ENCODE measurements around the gene NPLOC4. TPM values are rescaled to one million over a fixed set of nuclear protein-coding genes. Genes with fewer than 3 reads are reported as not detected.

The NPLOC4 gene
- total and polyA plus RNA-seq, 2 donors (not counting 1 experiment from before 2014, with no cell fraction given) = 70.2 to 101 TPM

DNA sequence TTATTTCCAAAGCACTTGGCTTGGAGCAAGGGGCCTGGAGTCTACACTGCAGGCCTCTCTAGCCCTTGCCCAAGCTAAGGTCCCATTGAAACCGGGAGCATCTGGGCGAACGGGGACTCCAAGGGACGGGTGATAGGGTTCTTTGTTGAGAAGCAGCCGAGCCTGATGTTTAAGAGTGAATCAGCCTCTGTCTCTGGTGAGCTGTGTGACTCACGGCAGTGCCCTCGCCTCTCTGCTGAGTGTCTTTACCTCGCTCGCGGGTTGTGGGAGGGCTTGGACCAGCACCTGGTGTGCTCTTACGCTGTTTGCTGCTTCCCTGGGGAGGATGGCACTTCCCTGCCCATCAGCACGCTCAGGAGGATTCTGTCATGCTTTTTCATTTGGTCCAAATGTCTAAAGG, 48.2 kb upstream of the NPLOC4 start:
- Mint-ChIP-seq H3K27ac (no peak overlapping the region), H3K27me3 (no peaks in the 10 kb centered on the region), H3K4me3 (peak overlapping the region; percentile 91), H3K4me1 (peaks cover 33% of the 10 kb centered on the region), H3K9me3 (ENCODE audit: insufficient read depth) (no peaks in the 10 kb centered on the region)
- H3K4me2 ChIP-seq (replicated peaks; ENCODE audit: low read depth, low read length, poor library complexity, severe bottlenecking) = peak overlapping the region; percentile 90
- intact Hi-C loops (cut with micrococcal nuclease) = no loop called here
- H3K36me3 ChIP-seq (replicated peaks in 1 of 2; ENCODE audit: control extremely low read depth in 1 of 2, control insufficient read depth in 1 of 2, extremely low read depth in 1 of 2, insufficient read depth in 2 of 2, low read length in 1 of 2) = peaks cover 0 to 40% of the 10 kb centered on the region in 2 experiments
- no peak overlapping the region for H2AFZ ChIP-seq (ENCODE audit: insufficient read depth, low read depth, low read length, poor library complexity, severe bottlenecking)
- H3K4me3 ChIP-seq (ENCODE audit: control extremely low read depth in 1 of 5, extremely low read depth in 1 of 5, insufficient read depth in 1 of 5, low read depth in 2 of 5, low read length in 4 of 5) = peak overlapping the region in 4 of 5 experiments; percentile 58 to 94 (median 88)
- peaks cover 22 to 25% of the 10 kb centered on the region in 2 donors for H3K4me1 ChIP-seq (ENCODE audit: control insufficient read depth in 2 of 2, insufficient read depth in 2 of 2, low read length in 2 of 2)
- H3K9me3 ChIP-seq (ENCODE audit: control extremely low read depth in 1 of 3, control insufficient read depth in 2 of 3, insufficient read depth in 1 of 3, low read length in 2 of 3) = no peaks in the 10 kb centered on the region
- DNase-seq (no peak), ATAC-seq (ENCODE audit: low read depth) (no peak)
- TF ChIP-seq, protein P1, sequence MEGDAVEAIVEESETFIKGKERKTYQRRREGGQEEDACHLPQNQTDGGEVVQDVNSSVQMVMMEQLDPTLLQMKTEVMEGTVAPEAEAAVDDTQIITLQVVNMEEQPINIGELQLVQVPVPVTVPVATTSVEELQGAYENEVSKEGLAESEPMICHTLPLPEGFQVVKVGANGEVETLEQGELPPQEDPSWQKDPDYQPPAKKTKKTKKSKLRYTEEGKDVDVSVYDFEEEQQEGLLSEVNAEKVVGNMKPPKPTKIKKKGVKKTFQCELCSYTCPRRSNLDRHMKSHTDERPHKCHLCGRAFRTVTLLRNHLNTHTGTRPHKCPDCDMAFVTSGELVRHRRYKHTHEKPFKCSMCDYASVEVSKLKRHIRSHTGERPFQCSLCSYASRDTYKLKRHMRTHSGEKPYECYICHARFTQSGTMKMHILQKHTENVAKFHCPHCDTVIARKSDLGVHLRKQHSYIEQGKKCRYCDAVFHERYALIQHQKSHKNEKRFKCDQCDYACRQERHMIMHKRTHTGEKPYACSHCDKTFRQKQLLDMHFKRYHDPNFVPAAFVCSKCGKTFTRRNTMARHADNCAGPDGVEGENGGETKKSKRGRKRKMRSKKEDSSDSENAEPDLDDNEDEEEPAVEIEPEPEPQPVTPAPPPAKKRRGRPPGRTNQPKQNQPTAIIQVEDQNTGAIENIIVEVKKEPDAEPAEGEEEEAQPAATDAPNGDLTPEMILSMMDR (IDR thresholded peaks at IDR 0.05) = no peak
- no peak for TF ChIP-seq EZH2 (IDR thresholded peaks at IDR 0.05; ENCODE audit: borderline replicate concordance, insufficient read depth, low read depth, low read length, poor library complexity, severe bottlenecking)
- 81% methylated on average over 12 of the region's 12 CpGs for WGBS (ENCODE audit: insufficient coverage)
- peak overlapping the region; percentile 92 for H3K9ac ChIP-seq (ENCODE audit: low read length)
- ChIA-PET CTCF (no interaction called here), POLR2A (interaction anchor here (1.0 kb wide), 1 partner anchor 18 kb away, joined by 3 read pairs; the partner anchor contains the start of gene MRPL12)
- no peaks in the 10 kb centered on the region for H3K27me3 ChIP-seq (replicated peaks in 1 of 4; ENCODE audit: control extremely low read depth in 1 of 4, control insufficient read depth in 3 of 4, insufficient read depth in 4 of 4, low read length in 3 of 4)
- H3K27ac ChIP-seq (ENCODE audit: low read length in 2 of 2) = peak overlapping the region in 1 of 2 donors; percentile 83
- H4K20me1 ChIP-seq (ENCODE audit: control insufficient read depth, insufficient read depth, low read length, poor library complexity, severe bottlenecking) = peaks cover 60% of the 10 kb centered on the region
- peaks cover 88% of the 10 kb centered on the region for H3K79me2 ChIP-seq (ENCODE audit: control insufficient read depth, insufficient read depth, low read length)

DNA sequence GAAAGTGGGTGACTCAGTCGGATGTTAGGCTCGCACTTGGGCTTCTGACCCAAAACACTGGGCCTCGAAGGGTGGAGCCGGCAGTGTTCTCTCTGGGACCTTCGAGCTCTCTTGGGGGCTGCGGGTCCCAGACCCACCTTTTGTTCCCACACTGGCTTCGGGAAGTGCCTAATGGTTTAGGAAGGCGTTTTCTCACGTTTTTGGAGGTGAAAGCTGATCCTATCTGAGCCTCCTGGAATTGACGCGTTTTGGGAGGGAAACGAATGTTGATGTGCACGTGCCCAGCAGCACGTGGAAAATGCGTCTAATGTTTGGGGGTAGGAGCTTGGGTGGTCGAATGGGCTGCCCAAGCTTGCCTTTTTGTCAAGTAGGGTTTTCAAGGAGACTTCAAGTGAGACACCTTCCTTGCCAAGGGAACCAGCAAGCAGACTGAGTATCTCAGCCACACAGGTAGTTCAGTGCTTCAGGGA, 47.6 kb upstream of the NPLOC4 start:
- peaks cover 54% of the 10 kb centered on the region for H4K20me1 ChIP-seq (ENCODE audit: control insufficient read depth, insufficient read depth, low read length, poor library complexity, severe bottlenecking)
- H3K36me3 ChIP-seq (replicated peaks in 1 of 2; ENCODE audit: control extremely low read depth in 1 of 2, control insufficient read depth in 1 of 2, extremely low read depth in 1 of 2, insufficient read depth in 2 of 2, low read length in 1 of 2) = peaks cover 0 to 35% of the 10 kb centered on the region in 2 experiments
- no peak for DNase-seq
- 7% methylated on average over 16 of the region's 16 CpGs for WGBS (ENCODE audit: insufficient coverage)
- H3K9ac ChIP-seq (ENCODE audit: low read length) = peak overlapping the region; percentile 92
- no peak for TF ChIP-seq EZH2 (IDR thresholded peaks at IDR 0.05; ENCODE audit: borderline replicate concordance, insufficient read depth, low read depth, low read length, poor library complexity, severe bottlenecking)
- TF ChIP-seq, protein P1 (IDR thresholded peaks at IDR 0.05) = no peak
- Mint-ChIP-seq H3K4me3 (peak overlapping the region; percentile 91), H3K4me1 (peaks cover 33% of the 10 kb centered on the region), H3K27me3 (no peaks in the 10 kb centered on the region), H3K9me3 (ENCODE audit: insufficient read depth) (no peaks in the 10 kb centered on the region), H3K27ac (peak overlapping the region; percentile 32)
- peak overlapping the region in 1 of 2 donors; percentile 83 for H3K27ac ChIP-seq (ENCODE audit: low read length in 2 of 2)
- peaks cover 22 to 25% of the 10 kb centered on the region in 2 donors for H3K4me1 ChIP-seq (ENCODE audit: control insufficient read depth in 2 of 2, insufficient read depth in 2 of 2, low read length in 2 of 2)
- H3K4me2 ChIP-seq (replicated peaks; ENCODE audit: low read depth, low read length, poor library complexity, severe bottlenecking) = peak overlapping the region; percentile 90
- POLR2A ChIA-PET = interaction anchor here (0.6 to 2.1 kb wide), 3 partner anchors 18 to 288 kb away, joined by 3 to 10 read pairs (median 6); partner anchors contain the start of genes ALYREF and MRPL12
- H2AFZ ChIP-seq (ENCODE audit: insufficient read depth, low read depth, low read length, poor library complexity, severe bottlenecking) = peak overlapping the region; percentile 88
- no peak for ATAC-seq (ENCODE audit: low read depth)
- H3K9me3 ChIP-seq (ENCODE audit: control extremely low read depth in 1 of 3, control insufficient read depth in 2 of 3, insufficient read depth in 1 of 3, low read length in 2 of 3) = no peaks in the 10 kb centered on the region
- CTCF ChIA-PET = interaction anchor here (1.0 to 1.2 kb wide), 2 partner anchors 10 to 18 kb away, joined by 3 to 5 read pairs; partner anchors contain the start of genes CCDC137 and OXLD1
- intact Hi-C loops (cut with micrococcal nuclease) = no loop called here
- no peaks in the 10 kb centered on the region for H3K27me3 ChIP-seq (replicated peaks in 1 of 4; ENCODE audit: control extremely low read depth in 1 of 4, control insufficient read depth in 3 of 4, insufficient read depth in 4 of 4, low read length in 3 of 4)
- H3K4me3 ChIP-seq (ENCODE audit: control extremely low read depth in 1 of 5, extremely low read depth in 1 of 5, insufficient read depth in 1 of 5, low read depth in 2 of 5, low read length in 4 of 5) = peak overlapping the region; percentile 58 to 94 (median 93)
- peaks cover 84% of the 10 kb centered on the region for H3K79me2 ChIP-seq (ENCODE audit: control insufficient read depth, insufficient read depth, low read length)
